Right lobe of liver (tissue), 4 donors: ENCODE measurements around the gene PLA2G4F.

Experiments used
- CTCF ChIP-seq, 4 donors: fragments of 200-600 bp in 3 of 4; fragments of 450-650 bp in 1 of 4; IDR thresholded peaks; one replicate each; pipeline versions ENCODE4 v1.5.1 to v1.8.0; 2016 to 2022; ENCODE audit warnings: antibody characterized with exemption in 4 of 4, mild to moderate bottlenecking in 2 of 4
- POLR2A ChIP-seq: fragments of 450-650 bp; IDR thresholded peaks from one replicate; pipeline ENCODE4 v1.6.1; 2017; ENCODE audit warnings: antibody characterized with exemption, mild to moderate bottlenecking
- donor health status: DM: no; HTN: no; CAD: no.
- donor health status: DM: no; HTN: no; CAD: no.
- donor health status: DM: no; HTN: yes; CAD: no.

- TF ChIP-seq CTCF (IDR thresholded peaks at IDR 0.05) (no peak), POLR2A (no peak)
These were observed 14.7 kb upstream of the PLA2G4F start for GRCh38 chr15:42171122-42171521.
